GM20431 (cell line): ENCODE results near the gene ABLIM1.

Source experiments
- in situ Hi-C: fragments of 300-500 bp; cut with MseI, MboI; formaldehyde crosslinking; loops from one replicate; pipeline ENCODE4 v1.15.0; 2020; ENCODE audit warnings: low sequenced_read_pairs; ENCODE audit not compliant: unreplicated experiment

ABLIM1 gene

GRCh38 chr10:114682532-114682931 lies 24.5 kb upstream of the ABLIM1 start:
- in situ Hi-C loops: loop anchor here (25.0 kb wide), 1 partner anchor 220 kb away; no protein-coding TSS in a partner anchor

- in situ Hi-C loops: loop anchor here (25.0 kb wide), 1 partner anchor 220 kb away; no protein-coding TSS in a partner anchor
Observed at GRCh38 chr10:114682121-114682520, 24.0 kb upstream of the ABLIM1 start.

- in situ Hi-C loops: loop anchor here (25.0 kb wide), 1 partner anchor 219 kb away; no protein-coding TSS in a partner anchor
Observed at GRCh38 chr10:114681542-114681941, 23.5 kb upstream of the ABLIM1 start.

GRCh38 chr10:114680543-114681117 lies 22.6 kb upstream of the ABLIM1 start:
- in situ Hi-C loops: loop anchor here (25.0 kb wide), 1 partner anchor 218 kb away; no protein-coding TSS in a partner anchor

- in situ Hi-C loops: loop anchor here (25.0 kb wide), 1 partner anchor 217 kb away; no protein-coding TSS in a partner anchor
Observed at GRCh38 chr10:114679552-114679951, 21.5 kb upstream of the ABLIM1 start.

- in situ Hi-C loops: loop anchor here (25.0 kb wide), 1 partner anchor 217 kb away; no protein-coding TSS in a partner anchor
Observed at GRCh38 chr10:114678820-114679219, 20.7 kb upstream of the ABLIM1 start.

GRCh38 chr10:114678336-114678735 lies 20.3 kb upstream of the ABLIM1 start:
- in situ Hi-C loops: loop anchor here (25.0 kb wide), 1 partner anchor 216 kb away; no protein-coding TSS in a partner anchor

- in situ Hi-C loops: no loop called here
Observed at GRCh38 chr10:114674346-114674745, 16.3 kb upstream of the ABLIM1 start.

- in situ Hi-C loops: no loop called here
Observed at GRCh38 chr10:114669648-114670047, 11.6 kb upstream of the ABLIM1 start.

GRCh38 chr10:114668375-114669080 lies 10.5 kb upstream of the ABLIM1 start:
- in situ Hi-C loops: no loop called here

- in situ Hi-C loops: no loop called here
Observed at GRCh38 chr10:114665873-114666272, 7.8 kb upstream of the ABLIM1 start.

- in situ Hi-C loops: no loop called here
Observed at GRCh38 chr10:114665406-114665805, 7.3 kb upstream of the ABLIM1 start.

- in situ Hi-C loops: no loop called here
Observed at GRCh38 chr10:114664127-114664526, 6.1 kb upstream of the ABLIM1 start.

- in situ Hi-C loops: no loop called here
Observed at GRCh38 chr10:114663626-114664025, 5.6 kb upstream of the ABLIM1 start.

- in situ Hi-C loops: no loop called here
Observed at GRCh38 chr10:114662646-114663217, 4.7 kb upstream of the ABLIM1 start.

- in situ Hi-C loops: no loop called here
Observed at GRCh38 chr10:114661212-114661880, 3.3 kb upstream of the ABLIM1 start.

- in situ Hi-C loops: no loop called here
Observed at GRCh38 chr10:114655671-114656070, 2.4 kb downstream of the ABLIM1 start.

GRCh38 chr10:114654822-114655575 lies 3.1 kb downstream of the ABLIM1 start:
- in situ Hi-C loops: no loop called here

- in situ Hi-C loops: no loop called here
Observed at GRCh38 chr10:114653926-114654325, 4.1 kb downstream of the ABLIM1 start.
